K562 (cell line): ENCODE measurements around the gene JUN. TPM values are rescaled to one million over a fixed set of nuclear protein-coding genes. Genes with fewer than 3 reads are reported as not detected.

Source experiments
- CBX5 ChIP-seq: IDR thresholded peaks from 2 replicates; pipeline ENCODE4 v1.6.1; 2014; ENCODE audit warnings: low read depth, borderline replicate concordance
- DNMT1 ChIP-seq: fragments of 450-650 bp; IDR thresholded peaks from 2 replicates; pipeline ENCODE4 v1.6.1; 2016; ENCODE audit warnings: antibody characterized with exemption, mild to moderate bottlenecking
- FUS ChIP-seq: fragments of 200-400 bp; formaldehyde crosslinking; optimal IDR thresholded peaks from 2 replicates; pipeline ENCODE3; 2017; ENCODE audit warnings: low read depth, low read length
- MAFF ChIP-seq: IDR thresholded peaks from 2 replicates; pipeline ENCODE4 v1.6.1; 2012; ENCODE audit warnings: low read length, improper control_type of control experiment
- MTA1 ChIP-seq: fragments of 450-650 bp; IDR thresholded peaks from 2 replicates; pipeline ENCODE4 v1.6.1; 2017; ENCODE audit warnings: borderline replicate concordance
- NFXL1 ChIP-seq: fragments of 450-650 bp; formaldehyde crosslinking; IDR thresholded peaks from 2 replicates; pipeline ENCODE4 v1.4.0; 2021; ENCODE audit warnings: mild to moderate bottlenecking
- RAD21 ChIP-seq, 2 experiments: fragments of 250-450 bp in 1 of 2; fragments of 450-650 bp in 1 of 2; sonication (Bioruptor Pico) in 1 of 2; formaldehyde crosslinking in 1 of 2; IDR thresholded peaks in 1 of 2; conservative IDR thresholded peaks in 1 of 2; 2 replicates each; pipeline versions ENCODE4 v1.4.0 to v1.8.0; 2020 to 2022; ENCODE audit warnings: mild to moderate bottlenecking in 2 of 2, moderate library complexity in 1 of 2
- SMARCC2 ChIP-seq: fragments of 450-650 bp; IDR thresholded peaks from 2 replicates; pipeline ENCODE4 v1.6.1; 2017; ENCODE audit warnings: antibody characterized with exemption, moderate library complexity, mild to moderate bottlenecking, low read depth
- TAF15 ChIP-seq: fragments of 200-400 bp; formaldehyde crosslinking; IDR thresholded peaks from 2 replicates; pipeline ENCODE4 v1.6.1; 2017; ENCODE audit warnings: mild to moderate bottlenecking, low read depth, low read length, moderate library complexity
- U2AF1 ChIP-seq: fragments of 200-400 bp; formaldehyde crosslinking; optimal IDR thresholded peaks from 2 replicates; pipeline ENCODE3; 2017; ENCODE audit warnings: mild to moderate bottlenecking, low read depth, low read length, moderate library complexity
- ZNF445 ChIP-seq: fragments of 250-450 bp; sonication (Bioruptor Pico); IDR thresholded peaks from 2 replicates; pipeline ENCODE4 v1.4.0; 2020; ENCODE audit warnings: low read depth, mild to moderate bottlenecking, moderate library complexity
- ZNF583 ChIP-seq: fragments of 250-450 bp; sonication (Bioruptor Pico); IDR thresholded peaks from 2 replicates; pipeline ENCODE4 v1.4.0; 2020
- ZNF668 ChIP-seq: fragments of 250-450 bp; sonication (Bioruptor Pico); IDR thresholded peaks from 2 replicates; pipeline ENCODE4 v1.8.0; 2022; ENCODE audit warnings: mild to moderate bottlenecking, inconsistent platforms
- polyA plus RNA-seq, 8 experiments: library from polyadenylated mRNA; depleted of rRNA in 4 of 8; stranded (reverse) in 5 of 8; unstranded in 3 of 8; fragments of >200 nt; fragmentation: Nextera tagmentation in 2 of 8; fragmentation: Illumina TruSeq in 1 of 8; extraction: Ambion mirVana in 2 of 8; extraction: Trizol in 1 of 8; gene quantifications; 2 replicates each; pipeline versions ENCODE4 v1.2.1 to v1.2.3, GENCODE V29; 2011 to 2014; ENCODE audit warnings: inconsistent platforms in 1 of 8, missing spikeins in 1 of 8
- total RNA-seq, 7 experiments: library from RNA; depleted of rRNA in 6 of 7; stranded (reverse); fragments of >200 nt in 6 of 7; fragmentation: Illumina TruSeq in 2 of 7; extraction: Trizol in 2 of 7; gene quantifications; 2 replicates each; pipeline versions ENCODE4 v1.2.1 to v1.2.3, GENCODE V29; 2011 to 2021; ENCODE audit warnings: low replicate concordance in 1 of 7
- TF ChIP-seq, protein P1 (sequence below): sonication (generic); formaldehyde crosslinking; IDR thresholded peaks from 2 replicates; pipeline ENCODE4 v1.8.0; 2022; ENCODE audit warnings: mild to moderate bottlenecking, missing genetic modification reagents, borderline replicate concordance
- TF ChIP-seq, protein P2 (sequence below): fragments of 450-650 bp; formaldehyde crosslinking; conservative IDR thresholded peaks from 2 replicates; pipeline ENCODE4 v1.4.0; 2022; ENCODE audit warnings: mild to moderate bottlenecking, missing genetic modification characterization
- TF ChIP-seq, protein P3 (sequence below), 2 experiments: fragments of 450-650 bp in 1 of 2; sonication (generic) in 1 of 2; formaldehyde crosslinking in 1 of 2; IDR thresholded peaks in 1 of 2; conservative IDR thresholded peaks in 1 of 2; 2 replicates each; pipeline versions ENCODE4 v1.6.1 to v1.8.1; 2016 to 2023; ENCODE audit warnings: mild to moderate bottlenecking in 2 of 2, moderate library complexity in 2 of 2, inconsistent platforms in 1 of 2, missing genetic modification reagents in 1 of 2
- TF ChIP-seq, protein P4 (sequence below), 2 experiments: IDR thresholded peaks; 2 replicates each; pipeline ENCODE4 v1.6.1; 2011; ENCODE audit warnings: borderline replicate concordance in 1 of 2, control low read depth in 1 of 2, low read depth in 1 of 2, low read length in 1 of 2, mild to moderate bottlenecking in 1 of 2, mixed read lengths in 1 of 2, moderate library complexity in 1 of 2; ENCODE audit not compliant: insufficient read depth in 1 of 2, insufficient read length in 1 of 2, poor library complexity in 1 of 2, severe bottlenecking in 1 of 2; ENCODE audit errors: extremely low read depth in 1 of 2

Gene JUN
- total and polyA plus RNA-seq, 9 of the 15 experiments (the other 6 are each of a cell fraction or from before 2014, with no cell fraction given), result 0.32 to 23.4 (median 4.0) TPM

DNA sequence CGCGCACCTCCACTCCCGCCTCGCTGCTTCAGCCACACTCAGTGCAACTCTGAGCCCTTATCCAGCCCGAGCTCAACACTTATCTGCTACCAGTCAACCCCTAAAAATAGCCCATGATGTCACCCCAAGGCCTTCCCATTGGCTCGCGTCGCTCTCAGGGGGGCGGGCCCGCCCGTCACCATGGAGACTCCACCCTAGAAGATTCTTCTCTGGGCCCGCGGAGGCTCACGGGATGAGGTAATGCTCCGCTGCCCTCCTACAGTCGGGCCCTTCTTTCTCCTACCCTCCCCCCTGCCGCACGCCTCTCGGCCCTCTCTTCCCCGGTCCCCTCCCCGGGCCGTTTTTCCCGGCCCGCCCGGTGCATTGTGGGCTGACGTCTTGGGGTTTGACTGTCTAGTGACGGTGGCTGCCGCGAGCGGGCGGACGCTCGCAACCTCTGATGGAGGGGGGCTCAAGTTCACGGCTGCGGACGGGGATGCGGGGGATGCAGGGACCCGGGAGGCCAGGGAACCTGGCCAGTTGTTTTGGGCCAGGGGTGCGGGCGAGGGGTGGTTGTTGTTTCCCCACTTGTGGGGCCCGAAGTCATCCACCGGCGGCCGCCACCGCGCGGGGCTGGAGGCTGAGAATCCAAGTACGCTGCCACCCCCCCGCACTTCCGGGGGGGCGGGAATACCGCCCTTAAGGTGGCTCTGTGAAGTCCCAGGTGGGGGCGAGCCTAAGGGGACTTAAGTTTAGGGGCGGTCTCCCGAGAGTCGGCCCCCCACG lies at the start of gene JUN (continued):
- TF ChIP-seq FUS, result no peak
- TF ChIP-seq U2AF1, result no peak
- no peak for TF ChIP-seq NFXL1 (CRISPR knock-in tag)
- TF ChIP-seq MAFF, result no peak
- TF ChIP-seq, protein P1, sequence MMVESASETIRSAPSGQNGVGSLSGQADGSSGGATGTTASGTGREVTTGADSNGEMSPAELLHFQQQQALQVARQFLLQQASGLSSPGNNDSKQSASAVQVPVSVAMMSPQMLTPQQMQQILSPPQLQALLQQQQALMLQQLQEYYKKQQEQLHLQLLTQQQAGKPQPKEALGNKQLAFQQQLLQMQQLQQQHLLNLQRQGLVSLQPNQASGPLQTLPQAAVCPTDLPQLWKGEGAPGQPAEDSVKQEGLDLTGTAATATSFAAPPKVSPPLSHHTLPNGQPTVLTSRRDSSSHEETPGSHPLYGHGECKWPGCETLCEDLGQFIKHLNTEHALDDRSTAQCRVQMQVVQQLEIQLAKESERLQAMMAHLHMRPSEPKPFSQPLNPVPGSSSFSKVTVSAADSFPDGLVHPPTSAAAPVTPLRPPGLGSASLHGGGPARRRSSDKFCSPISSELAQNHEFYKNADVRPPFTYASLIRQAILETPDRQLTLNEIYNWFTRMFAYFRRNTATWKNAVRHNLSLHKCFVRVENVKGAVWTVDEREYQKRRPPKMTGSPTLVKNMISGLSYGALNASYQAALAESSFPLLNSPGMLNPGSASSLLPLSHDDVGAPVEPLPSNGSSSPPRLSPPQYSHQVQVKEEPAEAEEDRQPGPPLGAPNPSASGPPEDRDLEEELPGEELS, result no peak
- TF ChIP-seq TAF15, result no peak
- no peak for TF ChIP-seq ZNF445 (CRISPR knock-in tag)
- TF ChIP-seq ZNF583 (CRISPR knock-in tag), result no peak
- no peak for TF ChIP-seq DNMT1
- TF ChIP-seq ZNF668, result no peak
- TF ChIP-seq, protein P2, sequence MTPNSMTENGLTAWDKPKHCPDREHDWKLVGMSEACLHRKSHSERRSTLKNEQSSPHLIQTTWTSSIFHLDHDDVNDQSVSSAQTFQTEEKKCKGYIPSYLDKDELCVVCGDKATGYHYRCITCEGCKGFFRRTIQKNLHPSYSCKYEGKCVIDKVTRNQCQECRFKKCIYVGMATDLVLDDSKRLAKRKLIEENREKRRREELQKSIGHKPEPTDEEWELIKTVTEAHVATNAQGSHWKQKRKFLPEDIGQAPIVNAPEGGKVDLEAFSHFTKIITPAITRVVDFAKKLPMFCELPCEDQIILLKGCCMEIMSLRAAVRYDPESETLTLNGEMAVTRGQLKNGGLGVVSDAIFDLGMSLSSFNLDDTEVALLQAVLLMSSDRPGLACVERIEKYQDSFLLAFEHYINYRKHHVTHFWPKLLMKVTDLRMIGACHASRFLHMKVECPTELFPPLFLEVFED, result no peak
- no peak for TF ChIP-seq SMARCC2
- TF ChIP-seq, protein P3, sequence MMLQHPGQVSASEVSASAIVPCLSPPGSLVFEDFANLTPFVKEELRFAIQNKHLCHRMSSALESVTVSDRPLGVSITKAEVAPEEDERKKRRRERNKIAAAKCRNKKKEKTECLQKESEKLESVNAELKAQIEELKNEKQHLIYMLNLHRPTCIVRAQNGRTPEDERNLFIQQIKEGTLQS (IDR thresholded peaks at IDR 0.05), result peak; percentile 98
- TF ChIP-seq, protein P3 (CRISPR knock-in tag; conservative IDR thresholded peaks at IDR 0.05), result peak; percentile 98
- TF ChIP-seq, protein P4, sequence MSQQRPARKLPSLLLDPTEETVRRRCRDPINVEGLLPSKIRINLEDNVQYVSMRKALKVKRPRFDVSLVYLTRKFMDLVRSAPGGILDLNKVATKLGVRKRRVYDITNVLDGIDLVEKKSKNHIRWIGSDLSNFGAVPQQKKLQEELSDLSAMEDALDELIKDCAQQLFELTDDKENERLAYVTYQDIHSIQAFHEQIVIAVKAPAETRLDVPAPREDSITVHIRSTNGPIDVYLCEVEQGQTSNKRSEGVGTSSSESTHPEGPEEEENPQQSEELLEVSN (IDR thresholded peaks at IDR 0.05; ENCODE audit: borderline replicate concordance in 1 of 2, extremely low read depth in 1 of 2, insufficient read depth in 1 of 2, insufficient read length in 1 of 2, low read depth in 1 of 2, low read length in 1 of 2, poor library complexity in 1 of 2, severe bottlenecking in 1 of 2), result peak in 1 of 2 experiments; percentile 71
- peak; percentile 17 to 29; a peak in 1 of 4 replicates for TF ChIP-seq RAD21 (CRISPR knock-in tag; conservative IDR thresholded peaks at IDR 0.05 in 1 of 2, IDR thresholded peaks at IDR 0.05 in 1 of 2)
- TF ChIP-seq MTA1, result peak; percentile 16; the same call in 1 of the 2 replicates
- TF ChIP-seq CBX5, result no peak
